Measurements from ENCODE around the gene ACACB.

DNA sequence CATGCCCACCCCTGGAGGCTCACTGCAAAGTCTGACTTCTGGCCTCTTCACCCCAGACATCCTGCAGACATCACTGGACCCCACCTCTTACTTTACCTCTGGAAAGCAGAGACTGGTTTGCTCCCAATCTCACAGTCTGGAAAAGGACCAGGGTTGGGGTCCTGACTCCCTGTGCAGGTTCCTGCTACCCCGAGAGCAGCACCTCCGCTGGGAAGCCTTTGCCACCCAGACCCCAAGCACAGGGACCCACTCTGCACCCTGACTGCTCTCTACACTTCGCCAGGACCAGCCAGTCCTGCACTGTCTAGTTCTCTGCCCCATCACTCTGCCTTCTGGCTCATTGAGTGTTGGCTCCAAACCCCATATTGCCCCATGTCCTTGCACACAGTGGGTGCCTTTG is 176.7 kb downstream of the ACACB start:
- TF ChIP-seq, protein P1, sequence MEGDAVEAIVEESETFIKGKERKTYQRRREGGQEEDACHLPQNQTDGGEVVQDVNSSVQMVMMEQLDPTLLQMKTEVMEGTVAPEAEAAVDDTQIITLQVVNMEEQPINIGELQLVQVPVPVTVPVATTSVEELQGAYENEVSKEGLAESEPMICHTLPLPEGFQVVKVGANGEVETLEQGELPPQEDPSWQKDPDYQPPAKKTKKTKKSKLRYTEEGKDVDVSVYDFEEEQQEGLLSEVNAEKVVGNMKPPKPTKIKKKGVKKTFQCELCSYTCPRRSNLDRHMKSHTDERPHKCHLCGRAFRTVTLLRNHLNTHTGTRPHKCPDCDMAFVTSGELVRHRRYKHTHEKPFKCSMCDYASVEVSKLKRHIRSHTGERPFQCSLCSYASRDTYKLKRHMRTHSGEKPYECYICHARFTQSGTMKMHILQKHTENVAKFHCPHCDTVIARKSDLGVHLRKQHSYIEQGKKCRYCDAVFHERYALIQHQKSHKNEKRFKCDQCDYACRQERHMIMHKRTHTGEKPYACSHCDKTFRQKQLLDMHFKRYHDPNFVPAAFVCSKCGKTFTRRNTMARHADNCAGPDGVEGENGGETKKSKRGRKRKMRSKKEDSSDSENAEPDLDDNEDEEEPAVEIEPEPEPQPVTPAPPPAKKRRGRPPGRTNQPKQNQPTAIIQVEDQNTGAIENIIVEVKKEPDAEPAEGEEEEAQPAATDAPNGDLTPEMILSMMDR (IDR thresholded peaks at IDR 0.05): no peak
- TF ChIP-seq POLR2A (IDR thresholded peaks at IDR 0.05) (no peak), EP300 (IDR thresholded peaks at IDR 0.05) (no peak)

Data from tibial nerve (tissue), 4 donors.